H9 (cell line): ENCODE results near the gene LILRB3. TPM values are rescaled to one million over a fixed set of nuclear protein-coding genes. Genes with fewer than 3 reads are reported as not detected.
"Not testable (repeated sequence)": the region's sequence is repeated elsewhere in the genome, so short reads cannot be mapped to it uniquely, and the experiment has no call there.

Experiments used
- DNase-seq: peaks from one replicate; pipeline ENCODE4 v3.0.0-alpha.2; 2017
- H2AFZ ChIP-seq: one replicate; pipeline ENCODE4 v1.6.1; 2013; ENCODE audit warnings: mild to moderate bottlenecking, low read length, control low read depth, moderate library complexity
- H2AK5ac ChIP-seq: 2 replicates; pipeline ENCODE4 v1.6.1; 2013; ENCODE audit warnings: low read length, control low read depth, mixed read lengths; ENCODE audit not compliant: insufficient read length
- H2BK120ac ChIP-seq: one replicate; pipeline ENCODE4 v1.6.1; 2013; ENCODE audit warnings: low read depth, mild to moderate bottlenecking, low read length, control low read depth, inconsistent platforms; ENCODE audit not compliant: poor library complexity, severe bottlenecking
- H2BK12ac ChIP-seq: 2 replicates; pipeline ENCODE4 v1.6.1; 2013; ENCODE audit warnings: low read length, control low read depth, mixed read lengths, low read depth; ENCODE audit not compliant: insufficient read length
- H2BK15ac ChIP-seq: 2 replicates; pipeline ENCODE4 v1.6.1; 2013; ENCODE audit warnings: low read depth, low read length, control low read depth
- H2BK20ac ChIP-seq: one replicate; pipeline ENCODE4 v1.6.1; 2013; ENCODE audit warnings: low read depth, mild to moderate bottlenecking, low read length, control low read depth, inconsistent platforms; ENCODE audit not compliant: poor library complexity, severe bottlenecking
- H2BK5ac ChIP-seq: 2 replicates; pipeline ENCODE4 v1.6.1; 2013; ENCODE audit warnings: low read length, control low read depth, mixed read lengths; ENCODE audit not compliant: insufficient read length
- H3K14ac ChIP-seq: 2 replicates; pipeline ENCODE4 v1.6.1; 2013; ENCODE audit warnings: low read length, control low read depth; ENCODE audit not compliant: insufficient read depth
- H3K18ac ChIP-seq: 2 replicates; pipeline ENCODE4 v1.6.1; 2013; ENCODE audit warnings: low read depth, mild to moderate bottlenecking, mixed read lengths, low read length, control low read depth; ENCODE audit not compliant: insufficient read length
- H3K23ac ChIP-seq: 2 replicates; pipeline ENCODE4 v1.6.1; 2013; ENCODE audit warnings: low read length, control low read depth, mixed read lengths, low read depth; ENCODE audit not compliant: insufficient read length
- H3K23me2 ChIP-seq: 2 replicates; pipeline ENCODE4 v1.6.1; 2013; ENCODE audit warnings: low read depth, mild to moderate bottlenecking, mixed read lengths, low read length, control low read depth; ENCODE audit not compliant: insufficient read length, poor library complexity, severe bottlenecking
- H3K27ac ChIP-seq: 2 replicates; pipeline ENCODE4 v1.5.1; 2013; ENCODE audit warnings: low read length, control low read depth, mixed read lengths, low read depth; ENCODE audit not compliant: insufficient read length
- H3K27me3 ChIP-seq: 2 replicates; pipeline ENCODE4 v1.6.1; 2013; ENCODE audit warnings: low read length, control low read depth, inconsistent platforms; ENCODE audit not compliant: insufficient read depth
- H3K4ac ChIP-seq: 2 replicates; pipeline ENCODE4 v1.6.1; 2013; ENCODE audit warnings: low read depth, mild to moderate bottlenecking, control low read depth, inconsistent platforms, low read length, moderate library complexity
- H3K4me1 ChIP-seq: 2 replicates; pipeline ENCODE4 v1.6.1; 2013; ENCODE audit warnings: low read length, control low read depth, inconsistent platforms; ENCODE audit not compliant: insufficient read depth
- H3K4me2 ChIP-seq: 2 replicates; pipeline ENCODE4 v1.6.1; 2013; ENCODE audit warnings: low read length, control low read depth, mixed read lengths; ENCODE audit not compliant: insufficient read length, insufficient read depth
- H3K56ac ChIP-seq: 2 replicates; pipeline ENCODE4 v1.6.1; 2013; ENCODE audit warnings: low read depth, mild to moderate bottlenecking, mixed read lengths, low read length, control low read depth; ENCODE audit not compliant: insufficient read length
- H3K79me1 ChIP-seq: 2 replicates; pipeline ENCODE4 v1.6.1; 2013; ENCODE audit warnings: low read depth, mild to moderate bottlenecking, moderate library complexity, low read length, control low read depth, inconsistent platforms; ENCODE audit not compliant: insufficient read depth, poor library complexity, severe bottlenecking
- H3K79me2 ChIP-seq: 2 replicates; pipeline ENCODE4 v1.6.1; 2013; ENCODE audit warnings: low read length, control low read depth, inconsistent platforms; ENCODE audit not compliant: insufficient read depth
- H3K9ac ChIP-seq: 2 replicates; pipeline ENCODE4 v1.6.1; 2013; ENCODE audit warnings: low read length, control low read depth, mixed read lengths; ENCODE audit not compliant: insufficient read length; ENCODE audit errors: extremely low read depth
- H3K9me3 ChIP-seq: one replicate; pipeline ENCODE4 v1.6.1; 2013; ENCODE audit warnings: low read depth, low read length, inconsistent platforms; ENCODE audit not compliant: control insufficient read depth
- H3T11ph ChIP-seq: one replicate; pipeline ENCODE4 v1.6.1; 2013; ENCODE audit warnings: mild to moderate bottlenecking, low read length, control low read depth, inconsistent platforms
- H4K20me1 ChIP-seq: one replicate; pipeline ENCODE4 v1.6.1; 2013; ENCODE audit not compliant: control insufficient read depth, insufficient read length, insufficient read depth
- H4K5ac ChIP-seq: 2 replicates; pipeline ENCODE4 v1.6.1; 2013; ENCODE audit warnings: low read depth, mild to moderate bottlenecking, mixed read lengths, low read length, control low read depth; ENCODE audit not compliant: insufficient read length
- H4K8ac ChIP-seq: replicated peaks from 2 replicates; pipeline ENCODE4 v1.6.1; 2013; ENCODE audit warnings: low read length, control low read depth, mixed read lengths, low read depth; ENCODE audit not compliant: insufficient read length
- H4K91ac ChIP-seq: 2 replicates; pipeline ENCODE4 v1.6.1; 2013; ENCODE audit warnings: low read depth, mild to moderate bottlenecking, moderate library complexity, mixed read lengths, low read length, control low read depth; ENCODE audit not compliant: insufficient read length
- H3K27ac Mint-ChIP-seq, 3 experiments: 2 replicates in 2 of 3; 3 replicates in 1 of 3; pipeline ENCODE4 v1.8.0; 2020 to 2021; ENCODE audit warnings: mixed read lengths in 3 of 3, mild to moderate bottlenecking in 1 of 3, moderate library complexity in 1 of 3
- H3K27me3 Mint-ChIP-seq: 2 replicates; pipeline ENCODE4 v1.8.0; 2021; ENCODE audit warnings: low read depth, mild to moderate bottlenecking, moderate library complexity, mixed read lengths
- H3K36me3 Mint-ChIP-seq, 3 experiments: 2 replicates in 2 of 3; 3 replicates in 1 of 3; pipeline ENCODE4 v1.8.0; 2020 to 2021; ENCODE audit warnings: low read depth in 3 of 3, mixed read lengths in 3 of 3; ENCODE audit not compliant: insufficient read depth in 1 of 3
- H3K4me1 Mint-ChIP-seq, 2 experiments: 2 replicates each; pipeline ENCODE4 v1.8.0; 2020; ENCODE audit warnings: mixed read lengths in 2 of 2
- H3K4me3 Mint-ChIP-seq, 2 experiments: 2 replicates in 1 of 2; 3 replicates in 1 of 2; pipeline ENCODE4 v1.8.0; 2020 to 2021; ENCODE audit warnings: mild to moderate bottlenecking in 2 of 2, mixed read lengths in 2 of 2, moderate library complexity in 1 of 2
- H3K9me3 Mint-ChIP-seq, 2 experiments: 2 replicates in 1 of 2; 3 replicates in 1 of 2; pipeline ENCODE4 v1.8.0; 2020; ENCODE audit warnings: mild to moderate bottlenecking in 2 of 2, mixed read lengths in 2 of 2, moderate library complexity in 1 of 2
- WGBS: extraction: QIAGEN DNeasy Blood & Tissue Kit; methylation state at CpG from one replicate; pipeline ENCODE4 v1.1.7; 2013; ENCODE audit warnings: missing lambda C conversion rate, low lambda C conversion rate, mixed read lengths; ENCODE audit not compliant: insufficient read length; ENCODE audit errors: extremely low coverage; 5-methylcytosine and 5-hydroxymethylcytosine counted together
- total RNA-seq: library from RNA; stranded (reverse); gene quantifications from 2 replicates; pipeline ENCODE4 v1.2.1, GENCODE V29; 2021

The LILRB3 gene
- total RNA-seq, 1 experiment from 2014 or later: not detected

DNA sequence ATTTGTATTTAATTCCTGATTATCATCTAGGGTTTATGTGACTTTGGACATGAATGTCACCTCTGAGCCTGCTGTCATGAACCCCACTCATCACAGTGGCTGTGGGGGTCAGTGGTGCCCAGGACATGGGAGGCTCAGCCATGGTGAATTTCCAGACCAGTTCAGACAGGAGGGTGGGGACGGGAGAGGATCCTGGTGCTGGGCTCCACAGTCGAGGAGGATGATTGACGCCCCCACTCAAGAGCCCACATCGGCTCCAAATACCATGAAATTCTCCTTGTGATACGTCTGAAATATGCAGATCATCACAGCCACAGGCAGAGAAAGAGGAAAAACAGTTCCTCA, 1.1 kb upstream of the LILRB3 start:
- not testable (repeated sequence) for H2AFZ ChIP-seq, H3K4ac ChIP-seq, H4K8ac ChIP-seq, H3K4me3 Mint-ChIP-seq, H2AK5ac ChIP-seq, H3K9ac ChIP-seq, DNase-seq, H2BK12ac ChIP-seq, H3K4me2 ChIP-seq, H3K79me2 ChIP-seq, H3K27ac ChIP-seq, H2BK5ac ChIP-seq, H3K27ac Mint-ChIP-seq, H3K4me1 Mint-ChIP-seq, H3K27me3 ChIP-seq, H3K14ac ChIP-seq, H3K36me3 Mint-ChIP-seq, H4K5ac ChIP-seq, H3K56ac ChIP-seq, H3K23ac ChIP-seq, H3K9me3 ChIP-seq, H3K23me2 ChIP-seq, H2BK15ac ChIP-seq, H3K4me1 ChIP-seq, H2BK20ac ChIP-seq, H4K91ac ChIP-seq, H2BK120ac ChIP-seq, H3K18ac ChIP-seq, H3K79me1 ChIP-seq, H4K20me1 ChIP-seq, H3T11ph ChIP-seq
- Mint-ChIP-seq H3K27me3 (peaks cover 39% of the 10 kb centered on the region), H3K9me3 (peaks cover 5 to 13% of the 10 kb centered on the region in 2 experiments)
- WGBS: no CpG with 5 or more reads among the region's 5 CpGs

GRCh38 chr19:54223277-54223936, 600 bp upstream of the LILRB3 start:
- H3K4me1 Mint-ChIP-seq, H2BK20ac ChIP-seq, H3K18ac ChIP-seq, H3K23ac ChIP-seq, H3K4me1 ChIP-seq, H2BK5ac ChIP-seq, H2AFZ ChIP-seq, H3K4me2 ChIP-seq, H2BK12ac ChIP-seq, H3K27ac ChIP-seq, H3K23me2 ChIP-seq, H2BK120ac ChIP-seq, DNase-seq, H3K9me3 Mint-ChIP-seq, H3K14ac ChIP-seq, H3K79me2 ChIP-seq, H3K4ac ChIP-seq, H3K79me1 ChIP-seq, H3T11ph ChIP-seq, H3K36me3 Mint-ChIP-seq, H2AK5ac ChIP-seq, H4K91ac ChIP-seq, H3K9ac ChIP-seq, H2BK15ac ChIP-seq, H3K27ac Mint-ChIP-seq, H4K8ac ChIP-seq, H3K56ac ChIP-seq, H3K27me3 ChIP-seq, H3K9me3 ChIP-seq, H4K20me1 ChIP-seq, H3K4me3 Mint-ChIP-seq, H4K5ac ChIP-seq: not testable (repeated sequence)
- peaks cover 34% of the 10 kb centered on the region for H3K27me3 Mint-ChIP-seq
- WGBS: no CpG with 5 or more reads among the region's 14 CpGs
